IMR-90 (cell line): ENCODE results near the gene RBKS. TPM values are rescaled to one million over a fixed set of nuclear protein-coding genes. Genes with fewer than 3 reads are reported as not detected.

Source experiments
- ATAC-seq: fragments of 200-7000 bp; cut with Tn5 transposase; 2 replicates; pipeline ENCODE4 v1.9.1; 2020; ENCODE audit warnings: low read depth, mild to moderate bottlenecking, moderate library complexity
- BruUV-seq: library from RNA; stranded (reverse); fragments of 400-500 nt; replicated peaks from 2 replicates; lab custom pipeline; 2021; lab: Mats Ljungman, UMichigan
- CTCF ChIA-PET: fragments of 300-600 bp; formaldehyde crosslinking; extraction: SDS; loops from one replicate; lab custom pipeline; 2021; ENCODE audit warnings: antibody characterized with exemption; lab: Yijun Ruan, JAX
- POLR2A ChIA-PET: fragments of 300-600 bp; sonication (Branson Sonifier 250); formaldehyde crosslinking; loops from one replicate; lab custom pipeline; 2022; ENCODE audit warnings: antibody characterized with exemption; ENCODE audit not compliant: unreplicated experiment; lab: Charles Lee
- DNase-seq: peaks from one replicate; pipeline ENCODE4 v3.0.0; 2013
- H2AFZ ChIP-seq: replicated peaks from 2 replicates; pipeline ENCODE3; 2013; ENCODE audit warnings: low read length, mild to moderate bottlenecking; ENCODE audit not compliant: poor library complexity
- H2AK5ac ChIP-seq: 2 replicates; pipeline ENCODE4 v1.6.1; 2013; ENCODE audit warnings: low read depth, low read length, inconsistent platforms
- H2AK9ac ChIP-seq: replicated peaks from 2 replicates; pipeline ENCODE3; 2013; ENCODE audit warnings: mild to moderate bottlenecking, low read depth, low read length, moderate library complexity; ENCODE audit not compliant: poor library complexity
- H2BK120ac ChIP-seq: 2 replicates; pipeline ENCODE4 v1.6.1; 2013; ENCODE audit warnings: low read depth, low read length, inconsistent platforms
- H2BK15ac ChIP-seq: 3 replicates; pipeline ENCODE4 v1.6.1; 2013; ENCODE audit warnings: low read depth, low read length, inconsistent platforms
- H2BK20ac ChIP-seq: 2 replicates; pipeline ENCODE4 v1.6.1; 2013; ENCODE audit warnings: low read depth, mild to moderate bottlenecking, inconsistent platforms, low read length, moderate library complexity
- H2BK5ac ChIP-seq: 2 replicates; pipeline ENCODE4 v1.6.1; 2013; ENCODE audit warnings: mild to moderate bottlenecking, low read depth, low read length, inconsistent platforms; ENCODE audit not compliant: poor library complexity, severe bottlenecking
- H3K14ac ChIP-seq: replicated peaks from 2 replicates; pipeline ENCODE4 v1.6.1; 2013; ENCODE audit warnings: low read depth, low read length, inconsistent platforms
- H3K18ac ChIP-seq: 2 replicates; pipeline ENCODE4 v1.6.1; 2013; ENCODE audit warnings: low read depth, low read length, control low read depth
- H3K23ac ChIP-seq: 2 replicates; pipeline ENCODE4 v1.6.1; 2013; ENCODE audit warnings: low read depth, low read length, inconsistent platforms
- H3K27ac ChIP-seq: 2 replicates; pipeline ENCODE4 v1.5.1; 2013; ENCODE audit warnings: mild to moderate bottlenecking, control low read depth, low read length; ENCODE audit not compliant: insufficient read depth
- H3K27me3 ChIP-seq: 2 replicates; pipeline ENCODE4 v1.6.1; 2013; ENCODE audit warnings: low read length; ENCODE audit not compliant: control insufficient read depth, insufficient read depth
- H3K36me3 ChIP-seq: 2 replicates; pipeline ENCODE4 v1.6.1; 2013; ENCODE audit warnings: low read length, mixed read lengths; ENCODE audit not compliant: control insufficient read depth, insufficient read depth
- H3K4ac ChIP-seq: 2 replicates; pipeline ENCODE4 v1.6.1; 2013; ENCODE audit warnings: low read depth, low read length, inconsistent platforms
- H3K4me1 ChIP-seq: 2 replicates; pipeline ENCODE4 v1.6.1; 2013; ENCODE audit warnings: low read length, mixed read lengths; ENCODE audit not compliant: control insufficient read depth, insufficient read depth
- H3K4me2 ChIP-seq: 2 replicates; pipeline ENCODE4 v1.6.1; 2013; ENCODE audit warnings: low read depth, mild to moderate bottlenecking, control low read depth, low read length, moderate library complexity
- H3K4me3 ChIP-seq: 2 replicates; pipeline ENCODE4 v1.5.1; 2013; ENCODE audit warnings: low read depth, mild to moderate bottlenecking, control low read depth, low read length, moderate library complexity; ENCODE audit not compliant: insufficient read depth
- H3K56ac ChIP-seq: 2 replicates; pipeline ENCODE4 v1.6.1; 2013; ENCODE audit warnings: low read length, inconsistent platforms; ENCODE audit not compliant: insufficient read depth; ENCODE audit errors: extremely low read depth
- H3K79me1 ChIP-seq, 2 experiments: 2 replicates each; pipeline ENCODE4 v1.6.1; 2013; ENCODE audit warnings: low read length in 2 of 2, inconsistent platforms in 1 of 2, low read depth in 1 of 2
- H3K9ac ChIP-seq: 2 replicates; pipeline ENCODE4 v1.6.1; 2013; ENCODE audit warnings: low read depth, low read length, control low read depth
- H3K9me1 ChIP-seq: 2 replicates; pipeline ENCODE4 v1.6.1; 2013; ENCODE audit warnings: low read length, inconsistent platforms; ENCODE audit not compliant: insufficient read depth
- H3K9me3 ChIP-seq: 2 replicates; pipeline ENCODE4 v1.6.1; 2013; ENCODE audit warnings: low read length; ENCODE audit not compliant: control insufficient read depth, insufficient read depth
- H4K20me1 ChIP-seq: 2 replicates; pipeline ENCODE4 v1.6.1; 2013; ENCODE audit warnings: low read length, inconsistent platforms; ENCODE audit not compliant: insufficient read depth
- H4K5ac ChIP-seq: 2 replicates; pipeline ENCODE4 v1.6.1; 2013; ENCODE audit warnings: mild to moderate bottlenecking, low read depth, low read length, control low read depth
- H4K8ac ChIP-seq, 2 experiments: 2 replicates each; pipeline ENCODE4 v1.6.1; 2013; ENCODE audit warnings: low read depth in 2 of 2, low read length in 2 of 2, control low read depth in 1 of 2, inconsistent platforms in 1 of 2
- H4K91ac ChIP-seq: 2 replicates; pipeline ENCODE4 v1.6.1; 2013; ENCODE audit warnings: low read depth, low read length, inconsistent platforms; ENCODE audit not compliant: insufficient read depth
- BHLHE40 ChIP-seq: fragments of 150-350 bp; IDR thresholded peaks from 2 replicates; pipeline ENCODE4 v1.6.1; 2016; ENCODE audit warnings: mild to moderate bottlenecking, low read depth, low read length
- CEBPB ChIP-seq: IDR thresholded peaks from 2 replicates; pipeline ENCODE4 v1.6.1; 2012; ENCODE audit warnings: low read depth, low read length, improper control_type of control experiment
- CHD1 ChIP-seq: IDR thresholded peaks from 2 replicates; pipeline ENCODE4 v1.6.1; 2012; ENCODE audit warnings: low read depth, low read length, improper control_type of control experiment
- CTCF ChIP-seq: conservative IDR thresholded peaks from 2 replicates; pipeline ENCODE4 v1.5.1; 2012; ENCODE audit warnings: mild to moderate bottlenecking, low read depth, low read length, improper control_type of control experiment
- ELK1 ChIP-seq: fragments of 150-350 bp; IDR thresholded peaks from 2 replicates; pipeline ENCODE4 v1.6.1; 2016; ENCODE audit warnings: low read depth, mild to moderate bottlenecking, low read length, moderate library complexity, borderline replicate concordance
- FOS ChIP-seq: fragments of 150-350 bp; IDR thresholded peaks from 2 replicates; pipeline ENCODE4 v1.6.1; 2016; ENCODE audit warnings: low read depth, low read length
- MAFK ChIP-seq: IDR thresholded peaks from 2 replicates; pipeline ENCODE4 v1.6.1; 2012; ENCODE audit warnings: low read depth, low read length, improper control_type of control experiment
- MAZ ChIP-seq: IDR thresholded peaks from 2 replicates; pipeline ENCODE4 v1.6.1; 2012; ENCODE audit warnings: low read depth, mild to moderate bottlenecking, low read length, improper control_type of control experiment, moderate library complexity, borderline replicate concordance
- MXI1 ChIP-seq: IDR thresholded peaks from 2 replicates; pipeline ENCODE4 v1.6.1; 2012; ENCODE audit warnings: low read depth, mild to moderate bottlenecking, low read length, moderate library complexity, borderline replicate concordance
- NFE2L2 ChIP-seq: fragments of 150-350 bp; IDR thresholded peaks from 2 replicates; pipeline ENCODE4 v1.6.1; 2016; ENCODE audit warnings: low read depth, mild to moderate bottlenecking, low read length
- POLR2A ChIP-seq: IDR thresholded peaks from 2 replicates; pipeline ENCODE4 v1.6.1; 2012; ENCODE audit warnings: mild to moderate bottlenecking, low read depth, low read length
- RAD21 ChIP-seq: IDR thresholded peaks from 2 replicates; pipeline ENCODE4 v1.6.1; 2012; ENCODE audit warnings: low read length, improper control_type of control experiment
- RCOR1 ChIP-seq: IDR thresholded peaks from 2 replicates; pipeline ENCODE4 v1.6.1; 2012; ENCODE audit warnings: mild to moderate bottlenecking, low read length, improper control_type of control experiment; ENCODE audit not compliant: insufficient replicate concordance
- RFX5 ChIP-seq: IDR thresholded peaks from 2 replicates; pipeline ENCODE4 v1.8.0; 2012; ENCODE audit warnings: low read depth, mild to moderate bottlenecking, low read length, moderate library complexity
- SMC3 ChIP-seq: fragments of 150-350 bp; IDR thresholded peaks from 2 replicates; pipeline ENCODE4 v1.6.1; 2016; ENCODE audit warnings: low read depth, mild to moderate bottlenecking, antibody characterized with exemption, low read length, moderate library complexity
- USF2 ChIP-seq: fragments of 150-350 bp; IDR thresholded peaks from 2 replicates; pipeline ENCODE4 v1.6.1; 2017; ENCODE audit warnings: mild to moderate bottlenecking, antibody characterized with exemption, low read length, low read depth
- WGBS, 2 experiments: methylation state at CpG; one replicate each; pipeline versions ENCODE4 v1.1.5 to v1.1.7; 2013; ENCODE audit warnings: missing lambda C conversion rate in 2 of 2; ENCODE audit not compliant: insufficient read length in 1 of 2; ENCODE audit errors: extremely low coverage in 2 of 2; 5-methylcytosine and 5-hydroxymethylcytosine counted together
- dilution Hi-C: fragments of 300-500 bp; cut with HindIII; formaldehyde crosslinking; loops from one replicate; pipeline ENCODE4 v1.14.3; 2018; ENCODE audit warnings: low sequenced_read_pairs; ENCODE audit not compliant: unreplicated experiment
- in situ Hi-C: fragments of 300-500 bp; cut with MboI; formaldehyde crosslinking; loops from 3 replicates; pipeline ENCODE4 v1.14.3; 2019; ENCODE audit warnings: low sequenced_read_pairs, inconsistent platforms, mixed read lengths
- intact Hi-C: fragments of 100-400 bp; cut with micrococcal nuclease; formaldehyde crosslinking; loops from 2 replicates; pipeline ENCODE4 v1.10.0; 2022
- polyA plus RNA-seq, 3 experiments: library from polyadenylated mRNA; depleted of rRNA; stranded (reverse); fragments of >200 nt; gene quantifications; 2 replicates each; pipeline ENCODE4 v1.2.3, GENCODE V29; 2012; ENCODE audit warnings: low replicate concordance in 1 of 3
- total RNA-seq: library from RNA; depleted of rRNA; stranded (reverse); fragments of >200 nt; gene quantifications from 2 replicates; pipeline ENCODE4 v1.2.3, GENCODE V29; 2012

RBKS gene
- total and polyA plus RNA-seq, 2 of the 4 experiments (the other 2 are of a cell fraction) = 1.1 to 1.4 TPM

GRCh38 chr2:27886322-27886721 lies 3.9 kb downstream of the RBKS start:
- Histone ChIP-seq H3K23ac (no peak overlapping the region), H3K18ac (no peak overlapping the region), H3K9me1 (peaks cover 4% of the 10 kb centered on the region), H4K20me1 (no peaks in the 10 kb centered on the region), H2AK9ac (no peak overlapping the region), H2BK120ac (peak overlapping the region; percentile 30; the same call in 1 of the 2 replicates), H3K4me1 (peaks cover 6% of the 10 kb centered on the region; the same call in 1 of the 2 replicates), H2AK5ac (peak overlapping the region; percentile 70; the same call in 1 of the 2 replicates), H3K9ac (no peak overlapping the region), H3K27ac (no peak overlapping the region), H3K79me1 (peaks cover 12 to 20% of the 10 kb centered on the region in 2 experiments), H3K4me2 (no peak overlapping the region), H3K4ac (peak overlapping the region; percentile 75), H4K91ac (no peak overlapping the region; the same call in 1 of the 2 replicates), H3K36me3 (no peaks in the 10 kb centered on the region), H3K4me3 (no peak overlapping the region), H3K9me3 (no peaks in the 10 kb centered on the region), H3K27me3 (no peaks in the 10 kb centered on the region), H4K8ac (no peak overlapping the region), H2AFZ (no peak overlapping the region), H3K14ac (no peak overlapping the region), H4K5ac (no peak overlapping the region), H2BK15ac (no peak overlapping the region; the same call in 2 of the 3 replicates), H3K56ac (no peak overlapping the region), H2BK5ac (peak overlapping the region; percentile 95), H2BK20ac (no peak overlapping the region)
- TF ChIP-seq FOS = no peak
- TF ChIP-seq CEBPB = no peak
- no peak for TF ChIP-seq BHLHE40
- TF ChIP-seq USF2 = no peak
- no peak for TF ChIP-seq RCOR1
- TF ChIP-seq RFX5 = no peak
- no peak for TF ChIP-seq NFE2L2
- no peak for TF ChIP-seq MAFK
- TF ChIP-seq CHD1 = no peak
- TF ChIP-seq RAD21 = no peak
- no peak for TF ChIP-seq SMC3
- no peak for TF ChIP-seq ELK1
- no peak for TF ChIP-seq MXI1
- no peak for TF ChIP-seq CTCF
- TF ChIP-seq POLR2A = no peak
- TF ChIP-seq MAZ = no peak
- in situ Hi-C loops = no loop called here
- dilution Hi-C loops = no loop called here
- no peak for DNase-seq
- CTCF ChIA-PET = interaction anchor here (1.0 kb wide), 1 partner anchor 110 kb away, joined by 4 read pairs; no protein-coding TSS in a partner anchor
- no TSS peak for BruUV-seq
- POLR2A ChIA-PET = no interaction called here
- WGBS, 2 experiments = no CpG with 5 or more reads among the region's 6 CpGs
- intact Hi-C loops = loop anchor here (2.0 to 5.0 kb wide), 3 partner anchors 16 to 124 kb away; no protein-coding TSS in a partner anchor
- ATAC-seq = no peak
